B cell (primary cell): Measurements from ENCODE around the gene GOT1.

Experiments
- CTCF ChIP-seq: fragments of 200-600 bp; IDR thresholded peaks from one replicate; pipeline ENCODE4 v1.8.0; 2022; ENCODE audit warnings: antibody characterized with exemption, mild to moderate bottlenecking
- EZH2 ChIP-seq: IDR thresholded peaks from 2 replicates; pipeline ENCODE4 v1.6.1; 2012; ENCODE audit warnings: borderline replicate concordance, low read depth, mild to moderate bottlenecking, moderate library complexity, low read length; ENCODE audit not compliant: insufficient read depth, poor library complexity, severe bottlenecking

DNA sequence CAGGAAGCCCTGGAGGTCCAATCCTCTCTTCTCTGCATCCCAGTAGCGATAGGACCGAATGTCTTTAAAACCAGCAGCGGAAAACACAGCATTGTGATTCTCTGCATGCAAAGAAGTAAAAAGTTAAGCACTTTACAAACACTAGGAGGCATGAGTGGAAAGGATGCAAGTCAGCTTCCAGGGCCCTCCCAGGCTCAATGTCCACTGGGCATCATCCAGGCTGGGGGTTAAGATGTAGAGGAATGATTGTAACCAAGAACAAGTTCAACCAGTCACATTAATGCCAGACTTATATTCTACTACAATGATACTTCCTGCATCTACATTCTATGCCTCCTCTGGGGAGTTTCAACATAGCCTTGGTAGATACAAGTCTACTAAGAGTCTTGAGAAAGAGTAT is 24.3 kb downstream of the GOT1 start:
- TF ChIP-seq CTCF, result no peak
- TF ChIP-seq EZH2, result no peak
